ENCODE results near the gene CGNL1. TPM values are rescaled to one million over a fixed set of nuclear protein-coding genes. Genes with fewer than 3 reads are reported as not detected.

Gene CGNL1
- total and polyA plus RNA-seq, 2 experiments from 2014 or later = 11.4 to 13.1 TPM

DNA sequence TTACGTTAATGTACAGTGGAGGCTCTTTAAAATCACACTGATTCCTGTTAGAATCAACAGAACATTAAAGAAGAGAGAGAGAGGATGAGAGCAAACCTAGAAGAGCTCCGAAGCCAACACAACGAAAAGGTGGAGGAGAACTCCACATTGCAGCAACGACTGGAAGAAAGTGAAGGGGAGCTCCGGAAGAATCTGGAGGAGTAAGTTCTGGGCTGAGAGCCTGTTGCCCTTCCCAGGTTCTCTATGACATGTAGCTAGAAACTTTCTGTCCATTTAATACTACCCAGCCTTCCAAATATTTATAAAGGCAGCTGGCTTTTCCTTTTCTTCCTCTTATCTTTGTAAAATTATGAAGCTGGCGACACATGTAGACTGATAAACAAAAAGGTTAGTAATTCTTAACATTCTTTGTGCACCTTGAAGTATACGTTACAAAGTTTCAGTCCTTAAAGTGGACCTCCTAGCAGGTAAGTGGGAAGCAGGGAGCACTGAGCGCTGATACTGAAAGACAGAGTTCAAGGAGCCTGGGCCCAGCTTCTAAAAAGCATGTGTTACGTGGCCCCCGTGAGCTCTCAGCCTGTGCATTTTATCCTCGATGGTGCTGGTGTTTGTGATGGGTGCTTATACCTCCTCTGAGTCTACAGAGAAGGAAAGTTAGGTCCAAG is 75.9 kb downstream of the CGNL1 start:
- Histone ChIP-seq H3K4me1 (ENCODE audit: insufficient read depth) (peaks cover 2% of the 10 kb centered on the region), H3K36me3 (replicated peaks; ENCODE audit: insufficient read depth, low read depth) (no peaks in the 10 kb centered on the region), H3K27me3 (no peaks in the 10 kb centered on the region), H3K79me2 (no peaks in the 10 kb centered on the region), H4K20me1 (ENCODE audit: insufficient read depth, poor library complexity, severe bottlenecking) (no peaks in the 10 kb centered on the region), H3K4me2 (no peak overlapping the region), H2AFZ (no peak overlapping the region), H3K4me3 (no peak overlapping the region), H3K9me2 (replicated peaks; ENCODE audit: insufficient read depth) (no peaks in the 10 kb centered on the region), H3K27ac (no peak overlapping the region), H3K9me3 (ENCODE audit: low read depth) (no peaks in the 10 kb centered on the region)
- DNase-seq (ENCODE audit: low spot score) = no peak
- TF ChIP-seq EZH2 (IDR thresholded peaks at IDR 0.05; ENCODE audit: borderline replicate concordance) (no peak), EZH2phosphoT487 (IDR thresholded peaks at IDR 0.05; ENCODE audit: low read depth, severe bottlenecking, unreplicated experiment) (no peak)
- TF ChIP-seq, protein P1, sequence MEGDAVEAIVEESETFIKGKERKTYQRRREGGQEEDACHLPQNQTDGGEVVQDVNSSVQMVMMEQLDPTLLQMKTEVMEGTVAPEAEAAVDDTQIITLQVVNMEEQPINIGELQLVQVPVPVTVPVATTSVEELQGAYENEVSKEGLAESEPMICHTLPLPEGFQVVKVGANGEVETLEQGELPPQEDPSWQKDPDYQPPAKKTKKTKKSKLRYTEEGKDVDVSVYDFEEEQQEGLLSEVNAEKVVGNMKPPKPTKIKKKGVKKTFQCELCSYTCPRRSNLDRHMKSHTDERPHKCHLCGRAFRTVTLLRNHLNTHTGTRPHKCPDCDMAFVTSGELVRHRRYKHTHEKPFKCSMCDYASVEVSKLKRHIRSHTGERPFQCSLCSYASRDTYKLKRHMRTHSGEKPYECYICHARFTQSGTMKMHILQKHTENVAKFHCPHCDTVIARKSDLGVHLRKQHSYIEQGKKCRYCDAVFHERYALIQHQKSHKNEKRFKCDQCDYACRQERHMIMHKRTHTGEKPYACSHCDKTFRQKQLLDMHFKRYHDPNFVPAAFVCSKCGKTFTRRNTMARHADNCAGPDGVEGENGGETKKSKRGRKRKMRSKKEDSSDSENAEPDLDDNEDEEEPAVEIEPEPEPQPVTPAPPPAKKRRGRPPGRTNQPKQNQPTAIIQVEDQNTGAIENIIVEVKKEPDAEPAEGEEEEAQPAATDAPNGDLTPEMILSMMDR (IDR thresholded peaks at IDR 0.05; ENCODE audit: poor library complexity) = no peak
- WGBS (ENCODE audit: low lambda C conversion rate, missing lambda C conversion rate) = 86% methylated on average over 11 of the region's 11 CpGs

- no peak overlapping the region for H3K4me3 ChIP-seq
- H3K27ac ChIP-seq = no peak overlapping the region
- H3K9me2 ChIP-seq (replicated peaks; ENCODE audit: insufficient read depth) = no peaks in the 10 kb centered on the region
- H3K27me3 ChIP-seq = no peaks in the 10 kb centered on the region
- no peaks in the 10 kb centered on the region for H4K20me1 ChIP-seq (ENCODE audit: insufficient read depth, poor library complexity, severe bottlenecking)
- H3K4me2 ChIP-seq = no peak overlapping the region
- H3K4me1 ChIP-seq (ENCODE audit: insufficient read depth) = peaks cover 10% of the 10 kb centered on the region
- no peaks in the 10 kb centered on the region for H3K79me2 ChIP-seq
- no peaks in the 10 kb centered on the region for H3K36me3 ChIP-seq (replicated peaks; ENCODE audit: insufficient read depth, low read depth)
- WGBS (ENCODE audit: low lambda C conversion rate, missing lambda C conversion rate) = 63% methylated on average over 2 of the region's 2 CpGs
- H2AFZ ChIP-seq = no peak overlapping the region
- TF ChIP-seq EZH2phosphoT487 (IDR thresholded peaks at IDR 0.05; ENCODE audit: low read depth, severe bottlenecking, unreplicated experiment) (no peak), EZH2 (IDR thresholded peaks at IDR 0.05; ENCODE audit: borderline replicate concordance) (no peak)
- TF ChIP-seq, protein P1 (IDR thresholded peaks at IDR 0.05; ENCODE audit: poor library complexity) = no peak
- no peaks in the 10 kb centered on the region for H3K9me3 ChIP-seq (ENCODE audit: low read depth)
- no peak for DNase-seq (ENCODE audit: low spot score)
Measured at GRCh38 chr15:57455929-57456328, 79.6 kb downstream of the CGNL1 start.

DNA sequence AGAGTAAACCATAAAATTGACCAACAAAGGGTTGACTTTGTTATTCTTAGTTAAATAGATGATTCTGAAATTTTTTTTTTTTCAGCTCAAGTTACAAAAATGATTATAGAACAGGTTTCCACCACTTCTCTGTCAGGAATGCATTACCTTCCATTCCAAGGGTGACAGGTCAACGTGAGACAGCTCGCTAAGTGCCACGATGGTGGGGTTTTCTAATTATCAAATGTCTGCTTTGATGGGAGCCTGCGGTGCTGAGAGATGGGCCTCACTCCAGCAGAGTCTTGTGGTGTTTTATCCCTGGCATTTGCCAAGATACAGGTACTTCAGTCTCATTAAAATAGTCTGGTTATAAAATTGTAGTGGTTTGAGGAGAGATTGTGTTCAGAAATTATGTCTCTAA is 80.3 kb downstream of the CGNL1 start:
- no peak overlapping the region for H3K4me2 ChIP-seq
- H3K4me3 ChIP-seq = no peak overlapping the region
- H3K36me3 ChIP-seq (replicated peaks; ENCODE audit: insufficient read depth, low read depth) = no peaks in the 10 kb centered on the region
- H3K27me3 ChIP-seq = no peaks in the 10 kb centered on the region
- peak overlapping the region; percentile 73 for H3K27ac ChIP-seq
- peaks cover 10% of the 10 kb centered on the region for H3K4me1 ChIP-seq (ENCODE audit: insufficient read depth)
- H2AFZ ChIP-seq = no peak overlapping the region
- no peak for TF ChIP-seq EZH2 (IDR thresholded peaks at IDR 0.05; ENCODE audit: borderline replicate concordance)
- TF ChIP-seq, protein P1 (IDR thresholded peaks at IDR 0.05; ENCODE audit: poor library complexity) = no peak
- no peak for TF ChIP-seq EZH2phosphoT487 (IDR thresholded peaks at IDR 0.05; ENCODE audit: low read depth, severe bottlenecking, unreplicated experiment)
- no peaks in the 10 kb centered on the region for H3K79me2 ChIP-seq
- 48% methylated on average over 4 of the region's 4 CpGs for WGBS (ENCODE audit: low lambda C conversion rate, missing lambda C conversion rate)
- H3K9me3 ChIP-seq (ENCODE audit: low read depth) = no peaks in the 10 kb centered on the region
- no peaks in the 10 kb centered on the region for H4K20me1 ChIP-seq (ENCODE audit: insufficient read depth, poor library complexity, severe bottlenecking)
- no peaks in the 10 kb centered on the region for H3K9me2 ChIP-seq (replicated peaks; ENCODE audit: insufficient read depth)
- DNase-seq (ENCODE audit: low spot score) = no peak

Measured in hepatocyte (in vitro differentiated cells).